GM21515 (cell line): ENCODE data around the gene RSRC1.
A peak's percentile ranks its signal among the peaks of the same experiment; 100 is the strongest.
"Not testable (repeated sequence)": the region's sequence is repeated elsewhere in the genome, so short reads cannot be mapped to it uniquely, and the experiment has no call there.

Source experiments
- ATAC-seq: cut with Tn5 transposase; IDR thresholded peaks from one replicate; pipeline ENCODE4 v1.9.1; 2021; ENCODE audit not compliant: unreplicated experiment

RSRC1 gene

GRCh38 chr3:158453865-158454264 lies 344.0 kb downstream of the RSRC1 start:
- ATAC-seq, result no peak

- ATAC-seq, result no peak
Observed at GRCh38 chr3:158455406-158455805, 345.5 kb downstream of the RSRC1 start.

- ATAC-seq, result no peak
Observed at GRCh38 chr3:158456114-158456513, 346.2 kb downstream of the RSRC1 start.

GRCh38 chr3:158458464-158458863 lies 348.6 kb downstream of the RSRC1 start:
- no peak for ATAC-seq

- ATAC-seq, result no peak
Observed at GRCh38 chr3:158460926-158461325, 351.0 kb downstream of the RSRC1 start.

GRCh38 chr3:158463556-158463955 lies 353.7 kb downstream of the RSRC1 start:
- ATAC-seq, result no peak

GRCh38 chr3:158465074-158465473 lies 355.2 kb downstream of the RSRC1 start:
- ATAC-seq, result peak; percentile 84

GRCh38 chr3:158470944-158471638 lies 361.2 kb downstream of the RSRC1 start:
- ATAC-seq, result no peak

- no peak for ATAC-seq
Observed at GRCh38 chr3:158471639-158472294, 361.9 kb downstream of the RSRC1 start.

GRCh38 chr3:158479051-158479450 lies 369.2 kb downstream of the RSRC1 start:
- ATAC-seq, result no peak

GRCh38 chr3:158483701-158484235 lies 373.9 kb downstream of the RSRC1 start:
- ATAC-seq, result no peak

- no peak for ATAC-seq
Observed at GRCh38 chr3:158486200-158486599, 376.3 kb downstream of the RSRC1 start.

GRCh38 chr3:158488670-158489069 lies 378.8 kb downstream of the RSRC1 start:
- ATAC-seq, result no peak

- ATAC-seq, result no peak
Observed at GRCh38 chr3:158489181-158489580, 379.3 kb downstream of the RSRC1 start.

GRCh38 chr3:158491968-158492367 lies 382.1 kb downstream of the RSRC1 start:
- ATAC-seq, result no peak

GRCh38 chr3:158492685-158493084 lies 382.8 kb downstream of the RSRC1 start:
- no peak for ATAC-seq

- no peak for ATAC-seq
Observed at GRCh38 chr3:158493931-158494330, 384.0 kb downstream of the RSRC1 start.

GRCh38 chr3:158494673-158495072 lies 384.8 kb downstream of the RSRC1 start:
- no peak for ATAC-seq

GRCh38 chr3:158495398-158495902 lies 385.6 kb downstream of the RSRC1 start:
- not testable (repeated sequence) for ATAC-seq

GRCh38 chr3:158505117-158505516 lies 395.2 kb downstream of the RSRC1 start:
- ATAC-seq, result no peak

- no peak for ATAC-seq
Observed at GRCh38 chr3:158506456-158506855, 396.6 kb downstream of the RSRC1 start.

- no peak for ATAC-seq
Observed at GRCh38 chr3:158508481-158508880, 398.6 kb downstream of the RSRC1 start.
